HCT116 (cell line): ENCODE measurements around the gene FCN1. TPM values are rescaled to one million over a fixed set of nuclear protein-coding genes. Genes with fewer than 3 reads are reported as not detected.

Source experiments
- ATAC-seq: fragments of 200-7000 bp; cut with Tn5 transposase; 2 replicates; pipeline ENCODE4 v1.9.1; 2020; ENCODE audit warnings: mild to moderate bottlenecking, moderate library complexity
- BruUV-seq: library from RNA; stranded (reverse); fragments of 400-500 nt; replicated peaks from 2 replicates; lab custom pipeline; 2021; lab: Mats Ljungman, UMichigan
- CTCF ChIA-PET: fragments of 300-600 bp; sonication (Branson Sonifier 250); formaldehyde crosslinking; loops from one replicate; lab custom pipeline; 2021; ENCODE audit warnings: antibody characterized with exemption; lab: Charles Lee
- POLR2A ChIA-PET: fragments of 300-600, 350-600 bp; sonication (Branson Sonifier 250); formaldehyde crosslinking; loops from one replicate; lab custom pipeline; 2021; ENCODE audit warnings: antibody characterized with exemption; lab: Charles Lee
- RAD21 ChIA-PET, 2 experiments: fragments of 300-600 bp; sonication (Branson Sonifier 250); formaldehyde crosslinking; loops; one replicate each; lab custom pipeline; 2023; ENCODE audit warnings: low total read pairs in 2 of 2; ENCODE audit not compliant: uncharacterized antibody in 2 of 2, unreplicated experiment in 2 of 2, low non-redundant PET in 1 of 2; lab: Charles Lee
- DNase-seq: peaks from one replicate; pipeline ENCODE4 v3.0.0-alpha.2; 2010; ENCODE audit warnings: low read depth, low spot score
- H2AFZ ChIP-seq: fragments of 200-600 bp; shearing (Covaris generic), sonication (generic); 2 replicates; pipeline ENCODE4 v1.6.1; 2017; ENCODE audit warnings: low read depth, mixed run types, mixed read lengths, antibody characterized with exemption, low read length; ENCODE audit not compliant: poor library complexity, severe bottlenecking
- H3K27ac ChIP-seq: 2 replicates; pipeline ENCODE4 v1.5.1; 2012; ENCODE audit warnings: low read depth, low read length
- H3K27me3 ChIP-seq: fragments of 200-600 bp; sonication (generic); 2 replicates; pipeline ENCODE4 v1.6.1; 2016; ENCODE audit warnings: mixed run types, low read length, mixed read lengths; ENCODE audit not compliant: insufficient read depth
- H3K36me3 ChIP-seq, 2 experiments: fragments of 200-500 bp in 1 of 2; fragments of 200-600 bp in 1 of 2; sonication (Bioruptor generic) in 1 of 2; sonication (generic) in 1 of 2; 2 replicates each; pipeline versions ENCODE4 v1.5.1 to v1.6.1; 2014 to 2016; ENCODE audit warnings: low read length in 2 of 2, inconsistent platforms in 1 of 2, mixed read lengths in 1 of 2, mixed run types in 1 of 2; ENCODE audit not compliant: insufficient read depth in 2 of 2, control insufficient read depth in 1 of 2
- H3K4me1 ChIP-seq, 2 experiments: fragments of 200-600 bp in 1 of 2; sonication (generic) in 1 of 2; 2 replicates each; pipeline versions ENCODE4 v1.5.1 to v1.6.1; 2012 to 2017; ENCODE audit warnings: low read length in 2 of 2, inconsistent platforms in 1 of 2, mild to moderate bottlenecking in 1 of 2, mixed read lengths in 1 of 2, mixed run types in 1 of 2, moderate library complexity in 1 of 2; ENCODE audit not compliant: insufficient read depth in 2 of 2, control insufficient read depth in 1 of 2
- H3K4me2 ChIP-seq: fragments of 200-600 bp; sonication (generic); 2 replicates; pipeline ENCODE4 v1.6.1; 2017; ENCODE audit warnings: mixed run types, low read length, mixed read lengths
- H3K4me3 ChIP-seq, 2 experiments: fragments of 200-600 bp in 1 of 2; sonication (generic) in 1 of 2; replicated peaks in 1 of 2; 2 replicates each; pipeline ENCODE4 v1.5.1; 2011 to 2016; ENCODE audit warnings: low read length in 2 of 2, control low read depth in 1 of 2, low read depth in 1 of 2, mild to moderate bottlenecking in 1 of 2, mixed read lengths in 1 of 2, mixed run types in 1 of 2
- H3K79me2 ChIP-seq: fragments of 200-600 bp; sonication (generic); 2 replicates; pipeline ENCODE4 v1.6.1; 2017; ENCODE audit warnings: mild to moderate bottlenecking, mixed run types, low read length, moderate library complexity, mixed read lengths; ENCODE audit not compliant: insufficient read depth
- H3K9ac ChIP-seq: fragments of 200-600 bp; sonication (generic); 2 replicates; pipeline ENCODE4 v1.6.1; 2016; ENCODE audit warnings: low read length, mixed read lengths
- H3K9me2 ChIP-seq: fragments of 200-600 bp; sonication (generic), shearing (Covaris generic); 2 replicates; pipeline ENCODE4 v1.6.1; 2017; ENCODE audit warnings: mixed run types, mild to moderate bottlenecking, moderate library complexity; ENCODE audit not compliant: insufficient read depth
- H3K9me3 ChIP-seq, 2 experiments: fragments of 200-500 bp in 1 of 2; fragments of 200-600 bp in 1 of 2; sonication (Bioruptor generic) in 1 of 2; sonication (generic) in 1 of 2; 2 replicates each; pipeline ENCODE4 v1.6.1; 2014 to 2017; ENCODE audit warnings: low read length in 2 of 2, mixed read lengths in 2 of 2, inconsistent platforms in 1 of 2, low read depth in 1 of 2, mild to moderate bottlenecking in 1 of 2, mixed run types in 1 of 2, moderate library complexity in 1 of 2; ENCODE audit not compliant: control insufficient read depth in 1 of 2, insufficient read depth in 1 of 2
- H4K20me1 ChIP-seq: fragments of 200-600 bp; sonication (generic), shearing (Covaris generic); 2 replicates; pipeline ENCODE4 v1.6.1; 2017; ENCODE audit warnings: mixed run types, mild to moderate bottlenecking, moderate library complexity; ENCODE audit not compliant: insufficient read depth
- CEBPB ChIP-seq: IDR thresholded peaks from 2 replicates; pipeline ENCODE4 v1.6.1; 2012; ENCODE audit warnings: low read depth
- CTCF ChIP-seq, 3 experiments: fragments of 200-600 bp in 1 of 3; sonication (generic) in 1 of 3; IDR thresholded peaks in 2 of 3; conservative IDR thresholded peaks in 1 of 3; 2 replicates each; pipeline ENCODE4 v1.5.1; 2012 to 2017; ENCODE audit warnings: low read depth in 2 of 3, low read length in 2 of 3, antibody characterized with exemption in 1 of 3, borderline replicate concordance in 1 of 3, control low read depth in 1 of 3, mild to moderate bottlenecking in 1 of 3, mixed read lengths in 1 of 3, mixed run types in 1 of 3, moderate library complexity in 1 of 3; ENCODE audit not compliant: insufficient read depth in 1 of 3
- EGR1 ChIP-seq: IDR thresholded peaks from 2 replicates; pipeline ENCODE4 v1.6.1; 2012; ENCODE audit warnings: low read depth
- ELF1 ChIP-seq: IDR thresholded peaks from 2 replicates; pipeline ENCODE4 v1.6.1; 2012; ENCODE audit warnings: low read depth, borderline replicate concordance
- MAX ChIP-seq: IDR thresholded peaks from 2 replicates; pipeline ENCODE4 v1.6.1; 2012
- POLR2AphosphoS5 ChIP-seq: IDR thresholded peaks from 2 replicates; pipeline ENCODE4 v1.6.1; 2011; ENCODE audit warnings: mild to moderate bottlenecking, low read depth, low read length, moderate library complexity
- REST ChIP-seq: IDR thresholded peaks from 2 replicates; pipeline ENCODE4 v1.6.1; 2012; ENCODE audit warnings: low read depth
- SIN3A ChIP-seq: IDR thresholded peaks from 2 replicates; pipeline ENCODE4 v1.6.1; 2012; ENCODE audit warnings: low read depth
- TCF7L2 ChIP-seq: IDR thresholded peaks from 2 replicates; pipeline ENCODE4 v1.7.0; 2011; ENCODE audit warnings: borderline replicate concordance, inconsistent platforms; ENCODE audit not compliant: insufficient read depth, insufficient read length; ENCODE audit errors: extremely low read depth
- intact Hi-C: fragments of 100-400 bp; cut with micrococcal nuclease; formaldehyde crosslinking; loops from 2 replicates; pipeline ENCODE4 v1.10.0; 2022
- total RNA-seq: library from RNA; stranded (reverse); gene quantifications from one replicate; pipeline ENCODE4 v1.2.1, GENCODE V29; 2021; ENCODE audit not compliant: unreplicated experiment

The FCN1 gene
- total RNA-seq, 1 experiment from 2014 or later: not detected

GRCh38 chr9:134938346-134939079, 20.8 kb upstream of the FCN1 start:
- H3K4me1 ChIP-seq: no peaks in the 10 kb centered on the region
- ATAC-seq (no peak), DNase-seq (no peak)
- TF ChIP-seq ELF1: no peak
- H2AFZ ChIP-seq: no peak overlapping the region
- BruUV-seq: no TSS peak
- intact Hi-C loops: no loop called here
- CTCF ChIA-PET: no interaction called here
- RAD21 ChIA-PET: no interaction called here
- H3K27ac ChIP-seq: no peak overlapping the region
- no peaks in the 10 kb centered on the region for H3K79me2 ChIP-seq
- H4K20me1 ChIP-seq: no peaks in the 10 kb centered on the region
- H3K27me3 ChIP-seq: peaks cover 7% of the 10 kb centered on the region; the same call in 1 of the 2 replicates
- no peak overlapping the region for H3K4me3 ChIP-seq
- no peak overlapping the region for H3K9ac ChIP-seq
- no peaks in the 10 kb centered on the region for H3K9me2 ChIP-seq
- no peak overlapping the region for H3K4me2 ChIP-seq
- H3K36me3 ChIP-seq: no peaks in the 10 kb centered on the region
- POLR2A ChIA-PET: no interaction called here
- no peaks in the 10 kb centered on the region for H3K9me3 ChIP-seq

- DNase-seq (no peak), ATAC-seq (no peak)
- no peaks in the 10 kb centered on the region for H3K4me1 ChIP-seq
- ChIA-PET CTCF (no interaction called here), RAD21 (no interaction called here), POLR2A (no interaction called here)
- H3K27me3 ChIP-seq: peaks cover 4% of the 10 kb centered on the region; the same call in 1 of the 2 replicates
- no peak overlapping the region for H2AFZ ChIP-seq
- H3K4me3 ChIP-seq: no peak overlapping the region
- no peaks in the 10 kb centered on the region for H4K20me1 ChIP-seq
- H3K36me3 ChIP-seq: no peaks in the 10 kb centered on the region
- no peak overlapping the region for H3K4me2 ChIP-seq
- no peaks in the 10 kb centered on the region for H3K9me3 ChIP-seq
- intact Hi-C loops: no loop called here
- no peaks in the 10 kb centered on the region for H3K9me2 ChIP-seq
- H3K9ac ChIP-seq: no peak overlapping the region
- BruUV-seq: no TSS peak
- H3K79me2 ChIP-seq: no peaks in the 10 kb centered on the region
- H3K27ac ChIP-seq: no peak overlapping the region
- TF ChIP-seq POLR2AphosphoS5 (no peak), EGR1 (no peak), REST (no peak), CEBPB (no peak), MAX (no peak), TCF7L2 (no peak), CTCF (IDR thresholded peaks at IDR 0.05 in 2 of 3, conservative IDR thresholded peaks at IDR 0.05 in 1 of 3; ENCODE audit: borderline replicate concordance in 1 of 3, insufficient read depth in 1 of 3, low read depth in 2 of 3, low read length in 2 of 3) (no peak), SIN3A (no peak)
Measured at GRCh38 chr9:134937566-134938345, 20.0 kb upstream of the FCN1 start.
